Natural killer cell (primary cell): Measurements from ENCODE around the gene EIF4E1B. TPM values are rescaled to one million over a fixed set of nuclear protein-coding genes. Genes with fewer than 3 reads are reported as not detected.

Experiments used
- ATAC-seq, 3 donors: fragments of 150-1000 bp in 2 of 3; fragments of 200-7000 bp in 1 of 3; cut with Tn5 transposase; 1 replicate in 1 of 3; 2 replicates in 2 of 3; pipeline ENCODE4 v1.10.0; 2021; ENCODE audit warnings: mild to moderate bottlenecking in 2 of 3, moderate library complexity in 2 of 3
- DNase-seq, 2 donors: peaks; one replicate each; pipeline versions ENCODE4 v3.0.0 to v3.0.0-alpha.2; 2013 to 2021; ENCODE audit warnings: mixed read lengths in 1 of 2
- H3K27ac ChIP-seq: one replicate; pipeline ENCODE4 v1.5.1; 2013; ENCODE audit warnings: mild to moderate bottlenecking, low read length
- H3K27me3 ChIP-seq: one replicate; pipeline ENCODE4 v1.6.1; 2013; ENCODE audit warnings: low read length; ENCODE audit not compliant: control insufficient read depth, insufficient read depth
- H3K36me3 ChIP-seq: one replicate; pipeline ENCODE4 v1.6.1; 2013; ENCODE audit warnings: low read length; ENCODE audit not compliant: control insufficient read depth, insufficient read depth
- H3K4me1 ChIP-seq: one replicate; pipeline ENCODE4 v1.6.1; 2013; ENCODE audit warnings: low read length; ENCODE audit not compliant: control insufficient read depth, insufficient read depth
- H3K4me3 ChIP-seq: one replicate; pipeline ENCODE4 v1.5.1; 2013; ENCODE audit warnings: low read length
- H3K9me3 ChIP-seq: one replicate; pipeline ENCODE4 v1.6.1; 2013; ENCODE audit warnings: low read length; ENCODE audit not compliant: control insufficient read depth, insufficient read depth
- H3K27ac Mint-ChIP-seq, 2 donors: one replicate each; pipeline ENCODE4 v1.8.0; 2022; ENCODE audit warnings: mild to moderate bottlenecking in 2 of 2, mixed read lengths in 2 of 2, moderate library complexity in 1 of 2
- H3K27me3 Mint-ChIP-seq, 2 donors: one replicate each; pipeline ENCODE4 v1.8.0; 2022; ENCODE audit warnings: low read depth in 2 of 2, mixed read lengths in 2 of 2
- H3K36me3 Mint-ChIP-seq: one replicate; pipeline ENCODE4 v1.8.0; 2022; ENCODE audit warnings: mixed read lengths
- H3K4me1 Mint-ChIP-seq, 2 donors: one replicate each; pipeline ENCODE4 v1.8.0; 2022; ENCODE audit warnings: mixed read lengths in 2 of 2
- H3K4me3 Mint-ChIP-seq: one replicate; pipeline ENCODE4 v1.8.0; 2022; ENCODE audit warnings: mild to moderate bottlenecking, moderate library complexity, mixed read lengths
- H3K9me3 Mint-ChIP-seq, 2 donors: one replicate each; pipeline ENCODE4 v1.8.0; 2022; ENCODE audit warnings: mixed read lengths in 2 of 2
- WGBS: methylation state at CpG from one replicate; pipeline ENCODE4 v1.1.7; 2013; ENCODE audit warnings: missing lambda C conversion rate; ENCODE audit not compliant: insufficient coverage; 5-methylcytosine and 5-hydroxymethylcytosine counted together
- intact Hi-C: fragments of 100-400 bp; cut with micrococcal nuclease; formaldehyde crosslinking; loops from one replicate; pipeline ENCODE4 v1.14.2; 2022
- total RNA-seq, 4 donors: library from RNA; stranded (reverse); fragments of 120-200 nt in 1 of 4; gene quantifications; one replicate each; pipeline versions ENCODE4 v1.2.3 to v1.2.4, GENCODE V29; 2013 to 2022
- TF ChIP-seq, protein P1 (sequence below): fragments of 200-600 bp; IDR thresholded peaks from one replicate; pipeline ENCODE4 v1.8.0; 2022; ENCODE audit warnings: antibody characterized with exemption

EIF4E1B gene
- total RNA-seq, 3 donors from 2014 or later (not counting 1 experiment from before 2014, with no cell fraction given): not detected

DNA sequence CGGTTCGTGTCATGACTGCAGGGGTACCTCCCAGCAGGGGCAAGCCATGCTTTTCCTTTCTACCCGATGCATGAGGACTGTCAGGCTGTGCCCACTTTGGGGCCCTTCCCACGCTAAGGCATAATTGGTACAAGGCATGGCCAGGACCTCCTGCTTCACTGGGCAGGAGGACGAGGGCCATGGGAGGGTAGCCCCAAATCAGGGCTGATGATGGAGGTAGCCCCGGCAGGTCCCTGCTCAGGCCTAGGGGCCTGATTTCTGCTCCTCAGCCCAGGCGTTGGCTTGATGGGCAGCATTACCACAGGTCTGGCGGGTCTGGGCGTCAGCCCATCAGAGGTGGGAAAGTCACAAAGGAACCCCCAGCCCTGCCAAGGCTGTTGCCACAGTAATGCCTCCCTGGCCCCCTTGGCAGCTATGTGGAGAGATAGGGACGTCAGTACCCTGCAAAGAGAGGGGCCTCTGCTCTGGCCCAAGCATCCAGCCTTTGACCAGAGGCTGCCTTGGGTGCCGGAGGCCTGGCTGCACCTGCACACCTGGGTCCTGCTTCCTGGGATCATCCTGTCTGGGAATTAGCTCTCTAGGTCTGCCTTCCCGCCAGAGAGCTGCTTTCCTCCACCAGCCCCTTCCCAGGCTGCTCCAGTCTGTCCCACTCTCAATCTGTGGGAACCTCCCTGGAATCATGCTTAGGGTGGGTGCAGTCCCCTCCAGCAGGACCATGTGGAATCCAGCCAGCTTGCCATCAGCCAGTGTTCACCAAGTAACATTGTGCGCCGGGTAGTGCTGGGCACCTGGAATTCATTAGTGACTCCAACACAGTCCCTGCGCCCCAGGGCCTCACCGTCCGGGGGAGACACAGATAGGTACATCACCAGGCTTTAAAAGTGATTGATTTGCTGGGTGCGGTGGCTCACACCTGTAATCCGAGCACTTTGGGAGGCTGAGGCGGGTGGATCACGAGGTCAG lies 32.2 kb downstream of the EIF4E1B start:
- H3K4me3 Mint-ChIP-seq: no peak overlapping the region

DNA sequence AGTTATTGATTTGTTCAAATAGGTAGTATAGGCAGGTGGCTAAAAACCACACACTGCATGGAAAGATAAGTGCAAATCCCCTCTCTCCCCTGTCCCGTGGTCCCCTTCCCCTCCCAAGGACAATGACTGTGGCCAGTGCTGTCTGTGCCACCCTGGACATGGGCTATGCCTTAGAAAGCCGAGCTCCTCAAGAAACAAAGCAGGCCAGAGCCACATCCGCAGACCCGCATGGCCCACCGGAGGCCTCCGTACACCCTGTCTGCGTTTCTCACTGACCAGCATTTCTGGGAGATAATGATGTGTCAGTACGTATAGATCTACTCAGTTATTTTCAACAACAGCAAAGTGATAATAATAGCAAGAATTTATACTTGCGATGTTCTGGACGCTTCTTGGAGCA lies 33.1 kb downstream of the EIF4E1B start:
- Mint-ChIP-seq H3K27me3 (peaks cover 24 to 27% of the 10 kb centered on the region in 2 donors), H3K27ac (no peak overlapping the region), H3K9me3 (no peaks in the 10 kb centered on the region), H3K4me3 (no peak overlapping the region), H3K36me3 (no peaks in the 10 kb centered on the region), H3K4me1 (peaks cover 8 to 24% of the 10 kb centered on the region in 2 donors)
- ATAC-seq (no peak), DNase-seq (no peak)
- H3K36me3 ChIP-seq: no peaks in the 10 kb centered on the region
- 93% methylated on average over 10 of the region's 10 CpGs for WGBS
- intact Hi-C loops: loop anchor here (5.0 kb wide), 1 partner anchor 154 kb away; no protein-coding TSS in a partner anchor
- no peak overlapping the region for H3K4me3 ChIP-seq
- no peaks in the 10 kb centered on the region for H3K27me3 ChIP-seq
- no peaks in the 10 kb centered on the region for H3K9me3 ChIP-seq
- no peak overlapping the region for H3K27ac ChIP-seq
- TF ChIP-seq, protein P1, sequence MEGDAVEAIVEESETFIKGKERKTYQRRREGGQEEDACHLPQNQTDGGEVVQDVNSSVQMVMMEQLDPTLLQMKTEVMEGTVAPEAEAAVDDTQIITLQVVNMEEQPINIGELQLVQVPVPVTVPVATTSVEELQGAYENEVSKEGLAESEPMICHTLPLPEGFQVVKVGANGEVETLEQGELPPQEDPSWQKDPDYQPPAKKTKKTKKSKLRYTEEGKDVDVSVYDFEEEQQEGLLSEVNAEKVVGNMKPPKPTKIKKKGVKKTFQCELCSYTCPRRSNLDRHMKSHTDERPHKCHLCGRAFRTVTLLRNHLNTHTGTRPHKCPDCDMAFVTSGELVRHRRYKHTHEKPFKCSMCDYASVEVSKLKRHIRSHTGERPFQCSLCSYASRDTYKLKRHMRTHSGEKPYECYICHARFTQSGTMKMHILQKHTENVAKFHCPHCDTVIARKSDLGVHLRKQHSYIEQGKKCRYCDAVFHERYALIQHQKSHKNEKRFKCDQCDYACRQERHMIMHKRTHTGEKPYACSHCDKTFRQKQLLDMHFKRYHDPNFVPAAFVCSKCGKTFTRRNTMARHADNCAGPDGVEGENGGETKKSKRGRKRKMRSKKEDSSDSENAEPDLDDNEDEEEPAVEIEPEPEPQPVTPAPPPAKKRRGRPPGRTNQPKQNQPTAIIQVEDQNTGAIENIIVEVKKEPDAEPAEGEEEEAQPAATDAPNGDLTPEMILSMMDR: no peak
- H3K4me1 ChIP-seq: peaks cover 20% of the 10 kb centered on the region

More for the DNA sequence above, 32.2 kb downstream of the EIF4E1B start:
- H3K36me3 ChIP-seq: no peaks in the 10 kb centered on the region
- no peak for DNase-seq
- H3K4me1 Mint-ChIP-seq: peaks cover 18 to 33% of the 10 kb centered on the region in 2 donors
- no peak overlapping the region for H3K27ac Mint-ChIP-seq
- no peak overlapping the region for H3K4me3 ChIP-seq
- 89% methylated on average over 21 of the region's 21 CpGs for WGBS
- H3K9me3 Mint-ChIP-seq: no peaks in the 10 kb centered on the region
- no peak overlapping the region for H3K27ac ChIP-seq
- H3K9me3 ChIP-seq: no peaks in the 10 kb centered on the region
- peaks cover 30% of the 10 kb centered on the region for H3K4me1 ChIP-seq
- TF ChIP-seq, protein P1: no peak
- no peaks in the 10 kb centered on the region for H3K36me3 Mint-ChIP-seq
- H3K27me3 ChIP-seq: no peaks in the 10 kb centered on the region
- intact Hi-C loops: loop anchor here (5.0 kb wide), 1 partner anchor 155 kb away; no protein-coding TSS in a partner anchor
- ATAC-seq: no peak
- peaks cover 18 to 26% of the 10 kb centered on the region in 2 donors for H3K27me3 Mint-ChIP-seq

DNA sequence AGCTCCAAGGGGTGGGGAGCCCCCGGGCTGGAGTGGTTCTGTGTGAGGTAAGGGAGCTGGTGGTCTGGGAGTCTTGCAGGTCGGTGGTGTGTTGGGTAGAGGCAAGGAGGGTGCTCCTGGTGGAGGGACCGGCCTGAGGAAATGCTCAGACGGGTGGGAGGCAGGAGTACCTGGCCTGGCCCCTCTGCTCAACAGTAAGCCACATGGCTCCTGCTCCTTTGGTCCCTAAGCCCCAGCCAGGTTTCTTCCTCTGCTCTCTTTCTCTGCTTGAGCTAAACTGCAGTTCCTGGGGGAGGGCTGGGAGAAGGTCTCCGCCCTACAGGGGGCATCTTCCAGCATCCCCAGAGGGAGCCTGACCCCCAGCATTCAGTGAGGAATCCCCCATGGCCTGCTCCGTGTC lies 34.0 kb downstream of the EIF4E1B start:
- WGBS: 48% methylated on average over 5 of the region's 6 CpGs
- no peaks in the 10 kb centered on the region for H3K36me3 Mint-ChIP-seq
- intact Hi-C loops: loop anchor here (5.0 kb wide), 1 partner anchor 153 kb away; no protein-coding TSS in a partner anchor

More for the DNA sequence above, 34.0 kb downstream of the EIF4E1B start:
- no peak for DNase-seq
- no peak for ATAC-seq
- Mint-ChIP-seq H3K27ac (no peak overlapping the region), H3K9me3 (no peaks in the 10 kb centered on the region), H3K4me3 (no peak overlapping the region), H3K4me1 (peaks cover 0 to 15% of the 10 kb centered on the region in 2 donors), H3K27me3 (peaks cover 24 to 31% of the 10 kb centered on the region in 2 donors)
- TF ChIP-seq, protein P1: no peak
- H3K27me3 ChIP-seq: peaks cover 5% of the 10 kb centered on the region
- no peak overlapping the region for H3K4me3 ChIP-seq
- H3K4me1 ChIP-seq: peaks cover 11% of the 10 kb centered on the region
- no peaks in the 10 kb centered on the region for H3K36me3 ChIP-seq
- H3K9me3 ChIP-seq: no peaks in the 10 kb centered on the region
- no peak overlapping the region for H3K27ac ChIP-seq
